Upper lobe of left lung (tissue), 4 donors: ENCODE data around the gene ZNF493.

ENCODE experiments used
- CTCF ChIP-seq, 6 experiments: fragments of 450-650 bp in 4 of 6; fragments of 200-600 bp in 2 of 6; sonication (generic) in 2 of 6; IDR thresholded peaks; one replicate each; pipeline ENCODE4 v1.5.1; 2016 to 2019; ENCODE audit warnings: antibody characterized with exemption in 6 of 6
- EP300 ChIP-seq, 4 donors: sonication (generic); formaldehyde crosslinking; IDR thresholded peaks; one replicate each; pipeline ENCODE4 v1.5.1; 2017; ENCODE audit warnings: antibody characterized with exemption in 4 of 4, control low read depth in 2 of 4
- POLR2A ChIP-seq, 4 donors: fragments of 450-650 bp; IDR thresholded peaks; one replicate each; pipeline ENCODE4 v1.5.1; 2016 to 2017; ENCODE audit warnings: antibody characterized with exemption in 4 of 4, mild to moderate bottlenecking in 2 of 4
- POLR2AphosphoS5 ChIP-seq, 2 donors: sonication (generic); formaldehyde crosslinking; IDR thresholded peaks; one replicate each; pipeline ENCODE4 v1.5.1; 2017; ENCODE audit warnings: antibody characterized with exemption in 2 of 2

GRCh38 chr19:21402303-21402985 is 5.5 kb downstream of the ZNF493 start:
- TF ChIP-seq CTCF (IDR thresholded peaks at IDR 0.05) (no peak), POLR2A (IDR thresholded peaks at IDR 0.05) (no peak), EP300 (IDR thresholded peaks at IDR 0.05) (no peak), POLR2AphosphoS5 (IDR thresholded peaks at IDR 0.05) (no peak)
